Activated T-cell treated with anti-CD3 and anti-CD28 coated beads, Interleukin-2, amount 50 U/mL, for 72 hours (primary cell): ENCODE measurements around the gene ZCCHC13. TPM values are rescaled to one million over a fixed set of nuclear protein-coding genes. Genes with fewer than 3 reads are reported as not detected.
"Not testable (repeated sequence)": the region's sequence is repeated elsewhere in the genome, so short reads cannot be mapped to it uniquely, and the experiment has no call there.

Experiments used
- ATAC-seq, 2 donors: fragments of 150-1000 bp; cut with Tn5 transposase; replicated peaks in 1 of 2; 2 replicates each; pipeline ENCODE4 v1.10.0; 2021; ENCODE audit warnings: moderate library complexity in 2 of 2, mild to moderate bottlenecking in 1 of 2
- DNase-seq, 2 donors: peaks; one replicate each; pipeline ENCODE4 v3.0.0; 2021 to 2022; ENCODE audit warnings: mixed read lengths in 1 of 2
- H3K27ac Mint-ChIP-seq: one replicate; pipeline ENCODE4 v1.8.0; 2022; ENCODE audit warnings: mild to moderate bottlenecking, moderate library complexity, mixed read lengths
- H3K27me3 Mint-ChIP-seq: one replicate; pipeline ENCODE4 v1.8.0; 2022; ENCODE audit warnings: low read depth, mixed read lengths
- H3K36me3 Mint-ChIP-seq, 2 donors: one replicate each; pipeline ENCODE4 v1.8.0; 2022; ENCODE audit warnings: mixed read lengths in 2 of 2, mild to moderate bottlenecking in 1 of 2; ENCODE audit not compliant: insufficient read depth in 2 of 2
- H3K4me1 Mint-ChIP-seq: one replicate; pipeline ENCODE4 v1.8.0; 2022; ENCODE audit warnings: low read depth, mixed read lengths
- H3K4me3 Mint-ChIP-seq, 2 donors: one replicate each; pipeline ENCODE4 v1.8.0; 2022; ENCODE audit warnings: mild to moderate bottlenecking in 2 of 2, mixed read lengths in 2 of 2, moderate library complexity in 2 of 2
- H3K9me3 Mint-ChIP-seq, 2 donors: one replicate each; pipeline ENCODE4 v1.8.0; 2022; ENCODE audit warnings: mixed read lengths in 2 of 2
- total RNA-seq, 2 donors: library from RNA; stranded (reverse); gene quantifications; one replicate each; pipeline ENCODE4 v1.2.3, GENCODE V29; 2022

The ZCCHC13 gene
- total RNA-seq, 2 donors from 2014 or later, result not detected

DNA sequence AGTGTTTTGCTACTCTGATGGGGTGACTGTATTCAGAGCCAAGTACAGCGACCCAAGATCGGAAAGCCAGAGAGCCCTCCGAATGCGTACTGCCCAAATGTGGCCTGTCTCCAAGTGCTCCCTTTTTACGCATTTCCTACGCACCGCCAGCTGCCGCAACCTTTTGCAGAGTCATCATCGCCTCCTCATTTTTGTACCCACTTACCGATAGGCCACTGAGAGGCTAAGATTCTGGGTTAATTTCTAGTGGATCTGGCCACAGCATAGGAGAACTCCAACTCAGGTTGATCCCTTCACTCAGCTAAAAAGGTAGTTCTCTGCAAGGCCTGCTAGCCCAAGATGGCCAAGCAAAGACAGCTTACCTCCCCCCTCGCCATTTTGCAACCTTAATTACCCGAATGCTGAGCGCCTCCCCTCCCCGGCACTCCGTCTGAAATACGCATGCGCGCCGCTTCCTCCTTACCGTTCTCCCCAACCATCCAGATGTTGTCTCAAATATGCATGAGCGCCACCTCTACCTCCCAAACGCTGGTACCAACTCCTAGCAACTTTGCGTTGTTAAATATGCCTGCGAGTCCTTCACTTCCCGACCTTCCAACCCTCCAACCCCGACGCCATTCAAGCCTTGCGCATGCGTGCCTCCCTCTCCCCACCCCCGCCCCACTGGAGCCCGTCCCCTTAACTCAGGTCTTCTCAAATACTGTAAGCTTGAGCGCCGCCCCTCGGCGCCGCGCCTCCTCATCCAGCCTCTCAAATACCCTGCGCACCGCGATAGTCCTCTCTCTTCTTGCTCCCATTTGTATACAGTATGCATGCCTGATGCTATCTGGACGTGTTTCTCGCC, 11.8 kb upstream of the ZCCHC13 start:
- Mint-ChIP-seq H3K27me3 (peaks cover 40% of the 10 kb centered on the region), H3K36me3 (peaks cover 11 to 12% of the 10 kb centered on the region in 2 donors), H3K9me3 (no peaks in the 10 kb centered on the region), H3K4me3 (peak overlapping the region; percentile 92 to 97), H3K27ac (peak overlapping the region; percentile 99), H3K4me1 (peaks cover 32% of the 10 kb centered on the region)
- peak; percentile 77 to 83 for DNase-seq
- peak; percentile 89 to 91 for ATAC-seq

DNA sequence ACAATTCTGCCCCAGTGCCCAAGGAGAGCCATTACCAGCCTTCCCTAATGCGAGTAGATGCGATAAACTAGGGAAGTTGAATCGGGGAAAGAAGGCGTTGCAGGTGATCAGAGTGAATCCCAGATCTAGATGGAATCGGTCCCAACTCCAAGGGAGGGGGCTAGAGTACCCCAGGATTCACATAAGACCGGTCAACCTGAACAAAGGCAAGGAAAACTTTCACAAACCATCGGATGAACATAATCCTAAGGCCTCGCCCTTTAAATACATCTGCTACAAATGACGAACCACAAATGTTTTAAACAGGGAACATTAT, 11.2 kb upstream of the ZCCHC13 start:
- H3K36me3 Mint-ChIP-seq, result peaks cover 12% of the 10 kb centered on the region in 2 donors
- ATAC-seq (no peak), DNase-seq (no peak)
- H3K4me3 Mint-ChIP-seq, result peak overlapping the region; percentile 92 to 97
- H3K27ac Mint-ChIP-seq, result peak overlapping the region; percentile 99
- peaks cover 43% of the 10 kb centered on the region for H3K27me3 Mint-ChIP-seq
- H3K9me3 Mint-ChIP-seq, result peaks cover 0 to under 1% of the 10 kb centered on the region in 2 donors
- peaks cover 35% of the 10 kb centered on the region for H3K4me1 Mint-ChIP-seq

DNA sequence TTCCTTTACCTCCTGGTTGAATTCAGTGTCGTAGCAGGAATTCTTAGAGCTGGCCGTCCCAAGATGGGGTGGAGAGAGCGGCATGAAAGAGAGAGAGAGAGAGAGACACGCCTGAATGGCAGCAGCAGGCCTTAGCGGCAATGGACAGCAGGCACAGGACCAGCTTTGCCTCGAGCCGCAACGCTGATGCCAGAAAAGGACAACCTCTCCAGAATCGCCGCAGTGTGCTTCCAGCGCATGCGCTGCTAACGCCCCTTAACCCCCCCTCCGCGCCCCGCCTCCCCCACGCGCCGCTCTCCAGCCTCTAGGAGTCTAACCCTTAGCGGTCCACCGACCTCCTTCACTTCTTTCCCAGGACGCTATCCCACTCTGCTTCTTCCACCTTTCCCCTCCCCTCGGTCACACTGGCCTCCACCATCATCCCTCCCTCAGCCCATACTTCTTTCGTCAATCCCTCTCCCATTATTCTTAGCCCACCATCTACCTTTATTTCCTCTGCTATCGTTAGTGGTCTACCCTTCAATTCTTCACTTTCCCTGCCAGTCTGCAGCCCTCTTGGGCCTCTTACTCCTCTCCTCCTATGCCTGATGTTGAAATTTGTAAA, 10.5 kb upstream of the ZCCHC13 start:
- H3K9me3 Mint-ChIP-seq, result peaks cover 0 to 1% of the 10 kb centered on the region in 2 donors
- H3K27ac Mint-ChIP-seq, result peak overlapping the region; percentile 90
- peaks cover 11 to 12% of the 10 kb centered on the region in 2 donors for H3K36me3 Mint-ChIP-seq
- peak; percentile 56 to 58 for DNase-seq
- peak overlapping the region; percentile 92 to 97 for H3K4me3 Mint-ChIP-seq
- H3K4me1 Mint-ChIP-seq, result peaks cover 36% of the 10 kb centered on the region
- peaks cover 46% of the 10 kb centered on the region for H3K27me3 Mint-ChIP-seq
- peak; percentile 38 to 60 for ATAC-seq

DNA sequence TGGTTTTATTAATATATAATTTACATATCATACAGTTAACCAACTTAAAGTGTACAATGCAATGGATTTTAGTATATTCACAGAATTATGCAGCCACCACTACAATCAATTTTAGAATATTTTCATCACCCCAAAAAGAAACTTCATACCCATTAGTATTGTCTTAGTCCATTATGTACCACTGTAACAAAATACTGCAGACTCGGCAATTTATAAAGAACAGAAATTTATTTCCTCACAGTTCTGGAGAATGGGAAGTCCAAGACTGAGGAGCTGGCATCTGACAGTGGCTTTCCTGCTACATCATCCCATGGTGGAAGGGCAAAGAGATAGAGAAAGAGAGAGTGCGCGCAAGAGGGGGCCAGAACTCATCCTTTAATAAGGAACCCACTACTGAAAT, 8.9 kb upstream of the ZCCHC13 start:
- H3K9me3 Mint-ChIP-seq, result peaks cover 0 to 1% of the 10 kb centered on the region in 2 donors
- DNase-seq, result no peak

DNA sequence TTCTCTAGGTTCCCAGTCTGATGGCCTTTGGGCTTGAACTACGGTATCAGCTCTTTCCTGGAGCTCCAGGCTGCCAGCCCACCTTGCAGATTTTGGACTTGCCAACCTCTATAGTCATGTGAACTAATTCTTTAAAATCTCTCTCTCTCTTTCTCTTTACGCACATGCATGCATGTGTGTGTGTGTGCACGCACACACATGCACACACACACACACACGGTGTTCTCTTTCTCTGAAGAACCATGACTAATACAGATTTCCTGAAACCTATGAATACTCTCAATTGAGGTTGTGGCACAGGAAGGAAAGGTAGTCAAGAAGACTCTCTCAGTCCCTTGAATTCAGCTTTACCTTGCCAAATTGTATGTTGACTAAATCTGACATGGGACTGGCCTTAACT, 6.2 kb upstream of the ZCCHC13 start:
- DNase-seq (peak in 1 of 2 donors; percentile 8), ATAC-seq (peak; percentile 47 to 61)
- Mint-ChIP-seq H3K36me3 (peaks cover 0 to 1% of the 10 kb centered on the region in 2 donors), H3K4me1 (peaks cover 18% of the 10 kb centered on the region), H3K9me3 (peaks cover 0 to 1% of the 10 kb centered on the region in 2 donors), H3K4me3 (no peak overlapping the region), H3K27me3 (peaks cover 48% of the 10 kb centered on the region), H3K27ac (no peak overlapping the region)

More for the DNA sequence above, 8.9 kb upstream of the ZCCHC13 start:
- H3K27me3 Mint-ChIP-seq, result peaks cover 48% of the 10 kb centered on the region
- ATAC-seq, result no peak
- no peak overlapping the region for H3K4me3 Mint-ChIP-seq
- no peak overlapping the region for H3K27ac Mint-ChIP-seq
- H3K36me3 Mint-ChIP-seq, result peaks cover 7 to 9% of the 10 kb centered on the region in 2 donors
- peaks cover 23% of the 10 kb centered on the region for H3K4me1 Mint-ChIP-seq

DNA sequence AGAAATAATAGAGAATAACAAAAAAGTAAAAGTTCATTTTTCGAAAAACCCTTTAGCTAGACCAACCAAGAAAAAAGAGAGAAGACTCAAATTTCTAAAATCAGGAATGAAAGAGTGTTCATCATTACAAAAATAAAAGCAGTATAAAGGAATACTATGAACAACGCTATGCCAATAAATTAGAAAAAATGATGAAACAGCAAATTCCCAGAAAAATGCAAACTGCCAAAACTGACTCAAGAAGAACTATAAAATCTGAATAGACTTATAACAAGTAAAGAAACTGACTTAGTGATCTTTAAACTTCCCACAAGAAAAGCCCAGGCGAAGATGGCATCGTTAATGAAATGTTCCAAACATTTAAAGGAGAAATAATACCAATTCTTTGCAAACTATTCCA, 3.1 kb upstream of the ZCCHC13 start:
- H3K36me3 Mint-ChIP-seq, result peaks cover 0 to 1% of the 10 kb centered on the region in 2 donors
- peaks cover 38% of the 10 kb centered on the region for H3K27me3 Mint-ChIP-seq
- peaks cover 8% of the 10 kb centered on the region for H3K4me1 Mint-ChIP-seq
- peaks cover 0 to 1% of the 10 kb centered on the region in 2 donors for H3K9me3 Mint-ChIP-seq
- no peak overlapping the region for H3K4me3 Mint-ChIP-seq
- DNase-seq, result no peak
- H3K27ac Mint-ChIP-seq, result no peak overlapping the region
- no peak for ATAC-seq

DNA sequence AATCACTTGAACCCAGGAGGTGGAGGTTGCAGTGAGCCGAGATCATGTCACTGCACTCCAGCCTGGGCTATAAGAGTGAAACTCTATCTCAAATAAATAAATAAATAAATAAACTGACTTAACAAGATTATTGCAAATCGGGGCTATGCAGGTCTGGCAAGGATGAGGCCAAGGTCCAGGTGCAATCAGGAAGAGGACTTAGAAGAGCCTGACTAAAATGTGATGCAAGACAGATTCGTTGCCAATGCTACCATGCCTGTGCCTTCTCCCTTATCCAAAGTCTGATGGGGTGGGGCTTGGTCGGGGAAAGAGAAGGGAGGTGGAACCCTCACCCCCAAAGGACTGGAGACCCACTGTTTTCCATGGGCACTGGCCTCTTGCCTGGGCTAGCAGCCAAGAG, 14.7 kb downstream of the ZCCHC13 start:
- ATAC-seq, result no peak
- Mint-ChIP-seq H3K4me3 (no peak overlapping the region), H3K36me3 (no peaks in the 10 kb centered on the region), H3K4me1 (no peaks in the 10 kb centered on the region), H3K27me3 (no peaks in the 10 kb centered on the region), H3K9me3 (no peaks in the 10 kb centered on the region), H3K27ac (no peak overlapping the region)
- DNase-seq, result no peak

DNA sequence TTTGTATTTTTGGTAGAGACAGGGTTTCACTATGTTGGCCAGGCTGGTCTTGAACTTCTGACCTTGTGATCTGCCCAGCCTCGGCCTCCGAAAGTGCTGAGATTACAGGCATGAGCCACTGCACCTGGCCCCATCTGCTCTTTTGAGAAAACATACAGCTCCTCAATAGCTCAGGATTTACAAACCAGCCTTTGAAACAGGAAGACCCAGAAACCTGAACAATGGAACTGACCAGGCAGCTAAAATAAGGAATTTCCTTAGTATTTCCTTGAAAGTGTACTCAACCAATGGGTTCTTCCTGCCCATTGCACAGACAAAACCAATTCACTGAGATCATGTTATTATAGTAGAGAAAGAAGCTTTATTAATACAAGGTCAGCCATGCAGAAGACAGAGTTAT, 15.3 kb downstream of the ZCCHC13 start:
- not testable (repeated sequence) for DNase-seq, H3K4me3 Mint-ChIP-seq, H3K9me3 Mint-ChIP-seq, H3K27ac Mint-ChIP-seq, H3K4me1 Mint-ChIP-seq, H3K36me3 Mint-ChIP-seq, ATAC-seq, H3K27me3 Mint-ChIP-seq

DNA sequence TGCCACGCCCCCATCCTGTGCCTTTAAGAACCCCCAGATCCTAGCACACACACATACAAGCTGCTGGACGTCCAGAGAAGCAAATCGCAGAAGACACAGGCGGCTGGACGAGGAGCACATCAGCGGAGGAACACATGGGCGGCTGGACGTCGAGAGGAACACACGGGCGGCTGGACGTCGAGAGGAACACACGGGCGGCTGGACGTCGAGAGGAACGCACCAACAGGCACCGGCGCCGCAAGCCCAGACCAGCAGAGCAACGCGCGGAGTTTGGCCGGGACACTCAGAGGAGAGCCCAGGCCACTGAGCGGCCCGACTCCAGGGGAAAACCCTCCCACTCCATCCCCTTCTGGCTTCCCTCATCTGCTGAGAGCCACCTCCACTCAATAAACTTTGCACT, 17.2 kb downstream of the ZCCHC13 start:
- ATAC-seq, result no peak
- peaks cover 4% of the 10 kb centered on the region for H3K27me3 Mint-ChIP-seq
- H3K4me1 Mint-ChIP-seq, result no peaks in the 10 kb centered on the region
- H3K27ac Mint-ChIP-seq, result no peak overlapping the region
- no peak overlapping the region for H3K4me3 Mint-ChIP-seq
- H3K36me3 Mint-ChIP-seq, result no peaks in the 10 kb centered on the region
- DNase-seq, result no peak
- no peaks in the 10 kb centered on the region for H3K9me3 Mint-ChIP-seq

DNA sequence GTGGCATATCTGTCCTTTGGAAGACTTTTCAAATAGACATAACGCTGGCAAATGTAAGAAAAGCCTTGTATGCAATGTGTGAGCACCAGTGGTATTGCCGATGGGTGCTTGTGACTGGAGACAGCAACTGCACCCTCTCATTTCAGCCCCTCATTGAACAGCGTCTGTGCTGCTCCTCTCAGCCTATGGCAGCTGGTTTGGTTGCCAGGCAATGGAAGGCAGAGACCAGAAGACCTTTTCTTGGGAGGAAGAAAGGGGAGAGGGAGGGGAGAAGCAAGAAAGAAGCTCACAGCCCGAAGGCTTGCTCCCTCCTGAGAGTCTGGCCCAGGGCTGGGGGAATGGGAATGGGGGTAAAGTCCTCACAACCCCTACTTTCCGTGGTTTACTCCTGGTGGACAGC, 20.2 kb downstream of the ZCCHC13 start:
- Mint-ChIP-seq H3K4me3 (no peak overlapping the region), H3K4me1 (no peaks in the 10 kb centered on the region), H3K27ac (no peak overlapping the region), H3K36me3 (no peaks in the 10 kb centered on the region), H3K27me3 (peaks cover 4% of the 10 kb centered on the region), H3K9me3 (no peaks in the 10 kb centered on the region)
- DNase-seq (no peak), ATAC-seq (no peak)

DNA sequence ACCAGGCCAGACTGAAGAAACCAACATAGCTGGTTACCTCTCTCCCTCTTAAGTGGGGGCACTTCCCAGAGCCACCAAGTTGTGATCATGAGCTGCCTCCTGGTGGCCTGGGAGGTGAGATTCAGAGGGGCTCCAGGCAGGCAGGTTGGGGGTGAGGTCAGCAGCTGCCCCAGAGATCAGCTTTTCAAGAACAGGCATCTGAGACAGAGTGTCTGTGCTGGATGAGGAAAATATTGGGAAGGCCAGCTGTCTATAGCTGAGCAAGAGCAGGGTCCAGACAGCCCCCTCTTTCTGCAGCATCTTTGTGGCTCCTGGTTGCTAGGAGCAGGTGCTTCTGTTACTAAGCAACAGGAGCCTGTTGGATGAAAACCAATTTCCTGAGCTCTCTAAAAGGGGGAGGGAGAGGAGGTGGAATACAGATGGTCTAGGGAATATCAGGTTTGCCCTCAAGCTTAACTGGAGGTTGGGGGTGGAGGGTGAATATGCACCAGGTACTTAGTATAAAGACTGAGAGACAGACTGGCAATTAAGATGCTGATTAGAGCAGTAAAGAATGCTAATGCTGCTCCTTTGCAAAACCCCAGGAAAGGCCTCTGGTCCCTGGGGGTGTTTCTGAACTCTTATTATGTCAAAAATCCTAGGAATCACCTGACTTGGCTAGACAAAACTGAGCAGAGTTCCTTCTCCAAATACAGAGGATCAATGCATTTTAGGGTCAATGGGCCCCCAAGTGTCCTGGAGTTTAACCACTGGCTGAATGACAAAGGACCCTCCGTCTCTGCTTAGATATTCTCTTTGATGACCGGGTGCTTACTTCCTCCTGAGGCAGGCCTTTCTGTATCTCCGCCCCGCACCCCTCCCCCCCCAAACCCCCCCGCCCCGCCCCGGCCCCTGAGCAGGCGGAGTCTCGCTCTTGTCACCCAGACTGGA, 21.4 kb downstream of the ZCCHC13 start:
- Mint-ChIP-seq H3K36me3 (no peaks in the 10 kb centered on the region), H3K27ac (no peak overlapping the region), H3K9me3 (no peaks in the 10 kb centered on the region), H3K27me3 (peaks cover 4% of the 10 kb centered on the region), H3K4me3 (no peak overlapping the region), H3K4me1 (no peaks in the 10 kb centered on the region)
- DNase-seq, result peak in 1 of 2 donors; percentile 0
- peak in 1 of 2 donors; percentile 44 for ATAC-seq

DNA sequence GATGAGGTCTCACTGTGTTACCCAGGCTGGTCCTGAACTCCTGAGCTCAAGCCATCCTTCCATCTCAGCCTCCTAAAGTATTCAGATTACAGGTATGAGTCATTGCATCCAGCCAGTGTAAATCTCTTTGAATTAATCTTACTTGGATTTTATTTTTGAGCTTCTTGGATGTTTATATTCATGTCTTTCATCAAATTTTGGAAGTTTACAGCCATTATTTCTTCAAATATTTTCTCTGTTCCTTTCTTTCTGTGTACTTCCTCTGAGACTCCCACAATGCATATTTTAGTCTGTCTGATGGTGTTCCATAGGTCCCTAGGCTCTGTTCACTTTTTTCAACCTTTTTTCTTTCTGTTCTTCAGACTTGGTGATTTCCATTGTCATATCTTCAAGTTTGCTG, 34.9 kb downstream of the ZCCHC13 start:
- Mint-ChIP-seq H3K27me3 (peaks cover 20% of the 10 kb centered on the region), H3K4me1 (peaks cover 5% of the 10 kb centered on the region), H3K36me3 (peaks cover 0 to 2% of the 10 kb centered on the region in 2 donors), H3K27ac (no peak overlapping the region), H3K9me3 (peaks cover 0 to 2% of the 10 kb centered on the region in 2 donors), H3K4me3 (no peak overlapping the region)
- DNase-seq (no peak), ATAC-seq (no peak)

DNA sequence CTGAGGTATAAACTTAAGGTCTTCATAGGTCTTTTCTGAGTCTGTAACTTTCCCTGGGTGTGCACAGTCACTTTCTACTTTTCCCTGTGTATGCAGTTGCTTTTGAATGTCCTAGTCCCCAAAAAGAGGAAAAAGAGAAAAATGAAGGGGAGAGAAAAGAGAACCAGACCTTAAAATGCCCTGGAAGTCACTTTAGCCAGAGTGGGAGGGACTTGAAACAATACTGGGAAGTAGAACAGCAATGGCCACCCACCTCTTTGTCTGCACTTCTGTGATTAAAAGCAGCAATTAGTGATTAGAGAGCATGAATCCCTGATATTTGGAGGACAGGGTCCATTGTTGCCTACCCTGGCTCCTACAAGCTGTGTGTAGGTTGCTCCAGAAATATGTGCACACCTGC, 36.1 kb downstream of the ZCCHC13 start:
- DNase-seq, result no peak
- peaks cover 28% of the 10 kb centered on the region for H3K27me3 Mint-ChIP-seq
- no peak for ATAC-seq
- H3K4me3 Mint-ChIP-seq, result no peak overlapping the region
- H3K36me3 Mint-ChIP-seq, result peaks cover 0 to 2% of the 10 kb centered on the region in 2 donors
- peaks cover 8% of the 10 kb centered on the region for H3K4me1 Mint-ChIP-seq
- H3K27ac Mint-ChIP-seq, result no peak overlapping the region
- H3K9me3 Mint-ChIP-seq, result peaks cover 0 to 2% of the 10 kb centered on the region in 2 donors
